RWPE2 (cell line): Measurements from ENCODE around the gene RHOF.
A peak's percentile ranks its signal among the peaks of the same experiment; 100 is the strongest.
"Not testable (repeated sequence)": the region's sequence is repeated elsewhere in the genome, so short reads cannot be mapped to it uniquely, and the experiment has no call there.

Experiments used
- ATAC-seq: fragments of 200-7000 bp; cut with Tn5 transposase; 3 replicates; pipeline ENCODE4 v1.9.1; 2021; ENCODE audit warnings: low read depth
- DNase-seq: peaks from one replicate; pipeline ENCODE4 v3.0.0-alpha.2; 2020; ENCODE audit warnings: low spot score
- H3K27ac ChIP-seq: fragments of 450-650 bp; 2 replicates; pipeline ENCODE4 v1.5.1; 2017; ENCODE audit warnings: mild to moderate bottlenecking; ENCODE audit not compliant: poor library complexity, severe bottlenecking
- H3K27me3 ChIP-seq: fragments of 250-450 bp; sonication (Bioruptor Pico); 2 replicates; pipeline ENCODE4 v1.5.1; 2021; ENCODE audit warnings: mild to moderate bottlenecking, moderate library complexity; ENCODE audit not compliant: insufficient read depth, poor library complexity, severe bottlenecking
- H3K36me3 ChIP-seq: fragments of 250-450 bp; sonication (Bioruptor Pico); 2 replicates; pipeline ENCODE4 v1.5.1; 2020; ENCODE audit warnings: low read depth, mild to moderate bottlenecking, moderate library complexity
- H3K4me1 ChIP-seq: fragments of 250-450 bp; sonication (Bioruptor Pico); 2 replicates; pipeline ENCODE4 v1.5.1; 2021; ENCODE audit warnings: mild to moderate bottlenecking, moderate library complexity; ENCODE audit not compliant: insufficient read depth, poor library complexity, severe bottlenecking
- H3K4me3 ChIP-seq: fragments of 250-450 bp; sonication (Bioruptor Pico); 2 replicates; pipeline ENCODE4 v1.5.1; 2021; ENCODE audit warnings: mild to moderate bottlenecking, moderate library complexity; ENCODE audit not compliant: severe bottlenecking
- H3K9me3 ChIP-seq: fragments of 250-450 bp; sonication (Bioruptor Pico); 2 replicates; pipeline ENCODE4 v1.5.1; 2021; ENCODE audit warnings: mild to moderate bottlenecking, moderate library complexity; ENCODE audit not compliant: severe bottlenecking
- TF ChIP-seq, protein P1 (sequence below): fragments of 450-650 bp; IDR thresholded peaks from one replicate; pipeline ENCODE4 v1.5.1; 2017; ENCODE audit warnings: mild to moderate bottlenecking, moderate library complexity; ENCODE audit not compliant: poor library complexity, severe bottlenecking

RHOF gene

DNA sequence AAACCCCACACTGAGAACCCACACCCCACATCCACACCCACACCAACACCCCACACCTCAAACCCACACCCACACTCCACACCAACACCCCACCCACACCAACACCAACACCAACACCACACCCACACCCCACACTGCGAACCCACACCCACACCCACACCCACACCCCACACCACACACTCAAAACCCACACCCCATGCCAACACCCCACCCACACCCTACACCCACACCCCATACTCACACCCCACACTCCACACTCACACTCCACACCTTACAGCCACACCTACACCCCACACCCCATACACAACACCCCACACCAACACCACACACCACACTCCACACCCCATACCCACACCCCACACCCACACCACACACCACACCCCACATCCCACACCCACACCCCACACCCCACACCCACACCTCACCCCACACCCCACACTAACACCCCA is 43.0 kb downstream of the RHOF start:
- DNase-seq (no peak), ATAC-seq (no peak)
- H3K36me3 ChIP-seq: peaks cover 29% of the 10 kb centered on the region
- no peaks in the 10 kb centered on the region for H3K9me3 ChIP-seq
- no peak overlapping the region for H3K4me3 ChIP-seq
- TF ChIP-seq, protein P1, sequence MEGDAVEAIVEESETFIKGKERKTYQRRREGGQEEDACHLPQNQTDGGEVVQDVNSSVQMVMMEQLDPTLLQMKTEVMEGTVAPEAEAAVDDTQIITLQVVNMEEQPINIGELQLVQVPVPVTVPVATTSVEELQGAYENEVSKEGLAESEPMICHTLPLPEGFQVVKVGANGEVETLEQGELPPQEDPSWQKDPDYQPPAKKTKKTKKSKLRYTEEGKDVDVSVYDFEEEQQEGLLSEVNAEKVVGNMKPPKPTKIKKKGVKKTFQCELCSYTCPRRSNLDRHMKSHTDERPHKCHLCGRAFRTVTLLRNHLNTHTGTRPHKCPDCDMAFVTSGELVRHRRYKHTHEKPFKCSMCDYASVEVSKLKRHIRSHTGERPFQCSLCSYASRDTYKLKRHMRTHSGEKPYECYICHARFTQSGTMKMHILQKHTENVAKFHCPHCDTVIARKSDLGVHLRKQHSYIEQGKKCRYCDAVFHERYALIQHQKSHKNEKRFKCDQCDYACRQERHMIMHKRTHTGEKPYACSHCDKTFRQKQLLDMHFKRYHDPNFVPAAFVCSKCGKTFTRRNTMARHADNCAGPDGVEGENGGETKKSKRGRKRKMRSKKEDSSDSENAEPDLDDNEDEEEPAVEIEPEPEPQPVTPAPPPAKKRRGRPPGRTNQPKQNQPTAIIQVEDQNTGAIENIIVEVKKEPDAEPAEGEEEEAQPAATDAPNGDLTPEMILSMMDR: no peak
- H3K27ac ChIP-seq: no peak overlapping the region
- no peaks in the 10 kb centered on the region for H3K4me1 ChIP-seq
- H3K27me3 ChIP-seq: no peaks in the 10 kb centered on the region

DNA sequence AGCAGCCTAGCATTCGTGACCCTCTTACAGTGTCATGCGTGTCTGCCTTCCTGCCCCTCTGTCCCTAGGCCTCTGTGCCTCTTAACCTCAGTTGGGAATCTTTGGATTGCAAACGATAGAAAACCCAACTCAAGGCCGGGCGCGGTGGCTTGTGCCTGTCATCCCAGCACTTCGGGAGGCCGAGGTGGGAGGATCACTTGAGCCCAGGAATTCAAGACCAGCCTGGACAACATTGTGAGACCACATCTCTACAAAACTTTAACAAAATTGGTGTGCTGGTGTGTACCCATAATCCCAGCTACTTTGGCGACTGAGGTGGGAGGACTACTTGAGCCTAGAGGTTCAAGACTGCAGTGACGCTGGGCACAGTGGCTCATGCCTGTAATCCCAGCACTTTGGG is 44.2 kb downstream of the RHOF start:
- Histone ChIP-seq H3K36me3 (peaks cover 29% of the 10 kb centered on the region), H3K27me3 (no peaks in the 10 kb centered on the region), H3K27ac (no peak overlapping the region), H3K4me1 (no peaks in the 10 kb centered on the region), H3K9me3 (no peaks in the 10 kb centered on the region), H3K4me3 (no peak overlapping the region)
- ATAC-seq (no peak), DNase-seq (no peak)
- TF ChIP-seq, protein P1: no peak

DNA sequence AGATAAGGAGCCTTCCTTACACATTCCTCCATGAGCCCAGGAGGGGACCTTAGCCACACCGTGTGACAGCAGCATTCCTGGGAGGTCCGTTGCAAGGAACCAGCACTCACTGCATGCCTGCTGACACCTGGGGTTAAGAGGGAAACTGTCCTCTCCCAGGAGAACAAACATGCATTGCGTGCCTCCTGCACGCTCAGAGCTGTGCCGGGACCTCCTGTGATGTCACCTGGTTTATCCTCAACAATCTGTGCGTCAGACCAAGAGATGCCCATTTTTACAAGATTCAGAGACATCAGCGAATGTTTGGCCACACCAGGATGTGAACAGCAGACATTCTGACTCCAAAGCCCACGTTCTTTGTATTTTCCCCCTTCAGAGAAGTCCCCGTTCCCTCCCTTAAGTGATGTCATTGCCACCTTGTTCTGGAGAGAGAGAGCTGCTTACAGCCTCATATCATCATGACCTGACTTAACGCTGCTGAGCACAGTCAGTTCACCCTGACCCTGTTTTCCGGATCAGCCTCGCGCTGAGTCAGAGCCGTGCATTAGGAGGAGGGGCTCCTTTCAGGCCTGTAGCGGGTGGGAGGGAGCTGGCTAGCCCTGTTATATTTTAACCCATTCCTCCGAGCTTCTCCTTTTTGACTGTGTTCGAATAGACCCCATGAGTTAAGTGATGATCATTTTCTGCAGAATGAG is 44.8 kb downstream of the RHOF start:
- TF ChIP-seq, protein P1: no peak
- H3K4me1 ChIP-seq: no peaks in the 10 kb centered on the region
- no peak overlapping the region for H3K27ac ChIP-seq
- DNase-seq: no peak
- H3K4me3 ChIP-seq: no peak overlapping the region
- no peaks in the 10 kb centered on the region for H3K9me3 ChIP-seq
- H3K36me3 ChIP-seq: peaks cover 29% of the 10 kb centered on the region
- H3K27me3 ChIP-seq: no peaks in the 10 kb centered on the region
- ATAC-seq: peak; percentile 79

DNA sequence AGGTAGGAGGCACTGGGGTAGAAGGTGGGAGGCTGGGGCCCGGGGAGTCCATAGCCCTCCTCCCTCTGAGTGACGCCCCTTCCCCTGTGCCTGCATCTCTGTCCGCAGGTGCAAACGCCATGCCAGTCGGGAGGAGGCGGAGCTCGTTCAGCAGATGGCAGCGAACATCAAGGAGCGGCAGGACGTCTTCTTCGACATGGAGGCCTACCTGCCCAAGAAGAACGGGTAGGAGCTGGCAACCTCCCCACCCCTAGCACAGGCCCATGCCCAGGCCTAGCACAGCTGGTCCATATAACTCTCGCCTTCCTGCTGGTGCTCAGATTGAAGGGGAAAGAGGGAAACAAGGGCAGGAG is 45.3 kb downstream of the RHOF start:
- DNase-seq (no peak), ATAC-seq (no peak; the same call in 2 of the 3 replicates)
- TF ChIP-seq, protein P1: no peak
- Histone ChIP-seq H3K4me1 (no peaks in the 10 kb centered on the region), H3K9me3 (no peaks in the 10 kb centered on the region), H3K27me3 (no peaks in the 10 kb centered on the region), H3K36me3 (peaks cover 26% of the 10 kb centered on the region), H3K27ac (no peak overlapping the region), H3K4me3 (no peak overlapping the region)

DNA sequence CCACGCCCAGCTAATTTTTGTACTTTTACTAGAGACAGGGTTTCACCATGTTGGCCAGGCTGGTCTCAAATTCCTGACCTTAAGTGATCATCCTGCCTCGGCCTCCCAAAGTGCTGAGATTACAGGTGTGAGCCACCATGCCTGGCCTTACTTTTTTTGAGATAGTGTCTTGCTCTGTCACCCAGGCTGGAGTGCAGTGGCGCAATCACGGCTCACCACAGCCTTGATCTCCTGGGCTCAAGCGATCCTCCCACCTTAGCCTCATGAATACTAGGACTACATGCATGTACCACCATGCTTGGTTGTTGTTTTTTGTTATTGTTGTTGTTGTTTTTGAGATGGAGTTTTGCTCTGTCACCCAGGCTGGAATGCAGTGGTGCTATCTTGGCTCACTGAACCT is 47.9 kb downstream of the RHOF start:
- not testable (repeated sequence) for H3K27ac ChIP-seq, H3K27me3 ChIP-seq, H3K36me3 ChIP-seq, DNase-seq, H3K4me3 ChIP-seq, H3K4me1 ChIP-seq, ATAC-seq, H3K9me3 ChIP-seq
